OCI-LY1 (cell line): ENCODE results near the gene MUC20.
"Not testable (repeated sequence)": the region's sequence is repeated elsewhere in the genome, so short reads cannot be mapped to it uniquely, and the experiment has no call there.

Experiments
- EZH2 ChIP-seq: fragments of 200-600 bp; sonication (generic), shearing (Covaris generic); IDR thresholded peaks from 2 replicates; pipeline ENCODE4 v1.8.0; 2017; ENCODE audit warnings: borderline replicate concordance, mixed run types, mild to moderate bottlenecking, antibody characterized with exemption, low read length, moderate library complexity, mixed read lengths
- TF ChIP-seq, protein P1 (sequence below): fragments of 200-600 bp; sonication (generic), shearing (Covaris generic); IDR thresholded peaks from 2 replicates; pipeline ENCODE4 v1.5.1; 2017; ENCODE audit warnings: mild to moderate bottlenecking, antibody characterized with exemption, low read length, moderate library complexity, mixed read lengths

DNA sequence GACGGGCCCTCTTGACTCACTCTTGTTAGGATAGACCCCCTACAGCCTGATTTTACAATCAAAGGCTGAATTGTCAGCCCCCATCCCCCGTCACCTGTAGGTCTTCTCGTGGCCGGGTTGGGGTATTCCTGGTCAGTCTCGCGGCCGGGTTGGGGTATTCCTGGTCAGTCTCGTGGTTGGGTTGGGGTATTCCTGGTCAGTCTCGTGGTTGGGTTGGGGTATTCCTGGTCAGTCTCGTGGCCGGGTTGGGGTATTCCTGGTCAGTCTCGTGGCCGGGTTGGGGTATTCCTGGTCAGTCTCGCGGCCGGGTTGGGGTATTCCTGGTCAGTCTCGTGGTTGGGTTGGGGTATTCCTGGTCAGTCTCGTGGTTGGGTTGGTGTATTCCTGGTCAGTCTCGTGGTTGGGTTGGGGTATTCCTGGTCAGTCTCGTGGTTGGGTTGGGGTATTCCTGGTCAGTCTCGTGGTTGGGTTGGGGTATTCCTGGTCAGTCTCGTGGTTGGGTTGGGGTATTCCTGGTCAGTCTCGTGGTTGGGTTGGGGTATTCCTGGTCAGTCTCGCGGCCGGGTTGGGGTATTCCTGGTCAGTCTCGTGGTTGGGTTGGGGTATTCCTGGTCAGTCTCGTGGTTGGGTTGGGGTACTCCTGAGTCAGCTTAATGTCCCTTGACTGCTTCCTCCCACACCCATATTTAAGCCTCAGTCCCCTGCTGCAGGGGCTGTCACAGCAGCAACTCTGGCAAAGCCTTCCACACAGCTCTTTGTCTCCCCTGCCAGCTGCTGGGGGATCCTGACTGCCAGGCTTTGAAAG lies 50.3 kb downstream of the MUC20 start:
- not testable (repeated sequence) for TF ChIP-seq EZH2
- TF ChIP-seq, protein P1, sequence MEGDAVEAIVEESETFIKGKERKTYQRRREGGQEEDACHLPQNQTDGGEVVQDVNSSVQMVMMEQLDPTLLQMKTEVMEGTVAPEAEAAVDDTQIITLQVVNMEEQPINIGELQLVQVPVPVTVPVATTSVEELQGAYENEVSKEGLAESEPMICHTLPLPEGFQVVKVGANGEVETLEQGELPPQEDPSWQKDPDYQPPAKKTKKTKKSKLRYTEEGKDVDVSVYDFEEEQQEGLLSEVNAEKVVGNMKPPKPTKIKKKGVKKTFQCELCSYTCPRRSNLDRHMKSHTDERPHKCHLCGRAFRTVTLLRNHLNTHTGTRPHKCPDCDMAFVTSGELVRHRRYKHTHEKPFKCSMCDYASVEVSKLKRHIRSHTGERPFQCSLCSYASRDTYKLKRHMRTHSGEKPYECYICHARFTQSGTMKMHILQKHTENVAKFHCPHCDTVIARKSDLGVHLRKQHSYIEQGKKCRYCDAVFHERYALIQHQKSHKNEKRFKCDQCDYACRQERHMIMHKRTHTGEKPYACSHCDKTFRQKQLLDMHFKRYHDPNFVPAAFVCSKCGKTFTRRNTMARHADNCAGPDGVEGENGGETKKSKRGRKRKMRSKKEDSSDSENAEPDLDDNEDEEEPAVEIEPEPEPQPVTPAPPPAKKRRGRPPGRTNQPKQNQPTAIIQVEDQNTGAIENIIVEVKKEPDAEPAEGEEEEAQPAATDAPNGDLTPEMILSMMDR, result not testable (repeated sequence)
